HG02571 (cell line): ENCODE results near the gene SPDEF.

ENCODE experiments used
- ATAC-seq: cut with Tn5 transposase; IDR thresholded peaks from one replicate; pipeline ENCODE4 v1.9.1; 2021; ENCODE audit warnings: mild to moderate bottlenecking, moderate library complexity; ENCODE audit not compliant: unreplicated experiment

Gene SPDEF

DNA sequence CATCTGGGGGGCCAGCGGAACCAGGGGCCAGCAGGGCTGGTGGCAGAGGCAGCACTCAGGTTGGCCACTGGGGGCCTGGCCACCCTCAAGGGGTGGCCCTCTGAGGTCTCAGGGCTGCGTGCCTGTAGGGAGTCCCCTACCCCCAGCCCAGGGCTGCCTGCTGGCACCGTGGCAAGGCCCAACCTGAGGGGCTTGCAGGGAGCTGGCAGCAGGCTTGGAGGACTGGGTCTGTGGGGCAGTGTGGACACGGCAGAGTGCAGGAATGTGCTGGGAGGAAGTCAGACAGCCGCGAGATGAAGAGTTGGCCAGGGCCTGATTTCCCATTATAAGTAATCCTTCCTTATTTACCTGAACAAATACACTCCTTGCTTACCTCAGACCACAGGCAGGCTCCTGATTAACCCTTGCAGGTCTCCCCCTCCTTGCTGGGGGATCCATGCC, at the start of gene SPDEF:
Gene SPDEF (minus strand): TSS at position 299 of the 441 bp plus-strand sequence. CDS start 11,874 bp downstream, outside the sequence.
- ATAC-seq, result no peak

- no peak for ATAC-seq
Measured at GRCh38 chr6:34603707-34604106, 47.6 kb upstream of the SPDEF start.

- no peak for ATAC-seq
Measured at GRCh38 chr6:34602318-34603111, 46.4 kb upstream of the SPDEF start.

DNA sequence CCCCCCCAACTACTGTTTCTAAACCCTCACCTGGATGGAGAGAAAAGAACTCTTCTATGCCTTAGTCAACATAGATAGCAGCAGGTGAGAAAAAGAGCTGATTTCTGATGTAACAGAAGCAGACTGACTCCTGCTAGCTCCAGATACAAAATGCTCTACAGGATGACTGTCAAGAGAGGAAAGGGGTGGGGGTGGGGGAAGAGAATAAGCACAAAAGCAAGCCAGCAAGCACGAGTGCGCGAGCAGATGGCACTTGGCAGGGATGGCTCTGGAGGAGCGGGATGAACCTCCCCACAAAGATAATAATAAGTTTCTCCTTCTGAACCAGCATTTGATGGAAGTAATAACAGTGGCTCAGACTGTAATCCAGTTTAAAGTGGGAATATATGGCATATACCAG, 45.6 kb upstream of the SPDEF start:
- ATAC-seq, result no peak

- no peak for ATAC-seq
Measured at GRCh38 chr6:34600796-34601195, 44.7 kb upstream of the SPDEF start.

DNA sequence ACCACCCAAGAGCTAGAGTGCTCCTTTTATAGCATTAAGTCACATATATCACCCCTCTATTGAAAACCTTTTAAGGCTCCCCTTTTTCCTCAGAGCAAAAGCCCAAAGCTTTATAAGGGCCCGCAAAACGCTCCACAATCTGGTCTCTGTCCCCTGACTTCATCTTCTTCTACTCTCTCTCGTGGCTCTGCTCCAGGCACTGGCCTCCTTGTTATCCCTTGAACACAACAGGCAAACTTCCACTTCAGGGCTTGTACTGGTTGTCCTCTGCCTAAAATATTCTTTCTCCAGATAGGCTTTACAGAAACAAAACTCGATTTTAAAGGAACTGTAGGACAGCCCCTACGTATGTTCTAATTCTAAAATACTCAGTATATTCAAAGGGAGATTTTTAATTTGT, 44.0 kb upstream of the SPDEF start:
- ATAC-seq, result no peak

DNA sequence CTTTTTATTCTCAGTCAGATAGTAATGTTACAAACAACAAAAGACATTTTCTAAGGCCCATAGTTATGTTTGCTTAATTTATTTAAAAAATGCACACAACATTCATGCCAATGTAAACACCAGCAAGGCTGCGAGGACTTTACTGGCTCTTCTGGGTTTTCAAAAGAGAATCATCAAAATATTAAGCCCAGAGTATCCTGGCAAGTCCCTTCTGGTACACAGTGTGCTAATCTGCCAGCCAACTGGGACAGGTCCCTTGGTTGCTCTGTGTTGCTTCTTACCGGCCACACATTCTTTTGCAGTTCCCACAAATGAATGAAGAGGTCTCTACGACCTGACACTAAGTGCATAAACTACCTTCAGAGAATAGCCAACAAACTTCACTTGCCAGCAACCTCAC, 42.6 kb upstream of the SPDEF start:
- no peak for ATAC-seq

GRCh38 chr6:34597605-34598353, 41.6 kb upstream of the SPDEF start:
- no peak for ATAC-seq

GRCh38 chr6:34596798-34597197, 40.7 kb upstream of the SPDEF start:
- ATAC-seq, result no peak

DNA sequence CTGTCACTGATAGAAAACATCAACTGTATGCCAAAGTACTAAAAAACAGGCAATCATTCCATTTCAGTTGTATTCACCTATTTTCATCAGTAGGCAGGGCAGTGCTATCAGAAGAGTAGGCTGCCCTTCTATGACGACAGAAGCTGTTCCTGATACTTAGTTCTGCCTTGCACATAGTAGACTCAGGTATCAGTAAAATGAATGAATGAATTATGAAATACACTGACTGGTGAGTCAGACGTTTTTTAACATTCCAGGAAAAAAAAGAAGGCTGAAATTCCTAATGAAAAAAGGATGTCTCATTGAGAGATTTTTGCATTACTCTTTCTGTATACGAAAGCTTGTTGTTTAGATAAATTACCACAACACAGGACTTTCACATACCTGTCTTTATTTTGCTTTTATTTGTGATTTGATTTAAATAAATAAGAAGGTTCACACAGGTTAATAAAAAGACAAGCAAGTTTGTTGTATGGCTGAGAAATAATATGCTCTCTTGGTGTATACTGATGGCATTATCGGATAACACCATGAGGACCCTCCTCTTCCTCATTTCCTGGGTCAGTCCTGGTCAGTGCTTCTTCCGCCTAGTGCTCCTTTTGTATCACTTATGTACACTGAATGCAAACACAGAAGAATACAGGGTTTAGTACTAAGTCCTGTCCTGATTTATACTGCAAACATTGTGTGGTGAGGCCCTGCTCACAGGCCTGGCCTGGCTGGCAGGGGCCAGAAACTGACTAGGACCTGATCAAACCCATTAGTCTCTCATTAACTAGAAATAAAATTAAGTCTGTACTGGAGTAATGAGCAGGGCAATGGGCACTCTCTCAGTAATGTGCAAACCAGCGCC, 39.4 kb upstream of the SPDEF start:
- no peak for ATAC-seq

DNA sequence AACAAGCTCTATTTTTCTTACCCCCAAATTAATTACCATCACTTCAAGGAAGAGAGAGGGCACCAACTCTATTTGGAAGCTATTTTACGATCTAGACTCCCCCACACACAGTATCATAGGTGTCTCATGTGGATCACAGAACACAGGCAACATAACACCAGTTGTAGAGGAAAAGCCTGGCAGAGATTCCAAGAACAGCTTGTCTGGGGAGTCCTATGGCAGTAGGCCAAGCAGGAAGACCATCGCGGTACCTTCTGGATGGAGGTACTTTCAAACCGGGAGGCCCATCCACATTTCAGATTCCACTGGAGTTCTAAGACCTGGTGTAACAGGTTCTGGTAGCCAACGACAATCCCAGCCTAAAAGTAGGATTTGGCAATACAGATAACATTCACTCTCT, 37.6 kb upstream of the SPDEF start:
- ATAC-seq, result no peak

- ATAC-seq, result no peak
Measured at GRCh38 chr6:34592208-34592952, 36.3 kb upstream of the SPDEF start.

GRCh38 chr6:34589691-34590090, 33.6 kb upstream of the SPDEF start:
- ATAC-seq, result no peak

- no peak for ATAC-seq
Measured at GRCh38 chr6:34589140-34589539, 33.0 kb upstream of the SPDEF start.

GRCh38 chr6:34587851-34588250, 31.7 kb upstream of the SPDEF start:
- ATAC-seq, result no peak

GRCh38 chr6:34587325-34587724, 31.2 kb upstream of the SPDEF start:
- no peak for ATAC-seq

GRCh38 chr6:34586327-34587040, 30.4 kb upstream of the SPDEF start:
- ATAC-seq, result no peak

DNA sequence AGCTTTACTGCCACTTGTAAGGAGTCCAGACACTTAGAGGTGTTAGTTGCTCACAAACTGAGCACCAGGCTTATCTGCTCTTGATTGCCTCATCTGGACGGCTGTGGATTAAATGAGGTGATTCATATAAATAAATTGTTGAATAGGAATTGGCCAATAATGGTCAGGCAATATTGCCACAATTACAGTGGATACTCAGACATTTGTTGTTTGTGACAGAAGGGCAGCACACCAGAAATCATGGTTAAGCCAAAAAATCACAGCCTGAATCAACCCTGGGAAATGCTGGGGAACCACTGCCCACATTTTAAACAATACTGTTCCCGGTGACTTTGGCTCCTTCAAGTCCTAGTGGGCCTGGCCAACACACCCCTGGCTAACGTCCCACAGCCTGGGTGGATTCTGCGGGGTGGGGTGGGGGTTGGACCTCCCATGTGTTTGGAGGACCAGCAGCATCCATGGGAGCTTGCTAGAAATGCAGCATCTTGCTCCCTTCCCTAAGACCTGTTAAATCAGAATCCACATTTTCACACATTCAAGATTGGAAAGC, 29.5 kb upstream of the SPDEF start:
- no peak for ATAC-seq

- ATAC-seq, result no peak
Measured at GRCh38 chr6:34585108-34585507, 29.0 kb upstream of the SPDEF start.

GRCh38 chr6:34584694-34585093, 28.6 kb upstream of the SPDEF start:
- ATAC-seq, result no peak
